KMS-11 (cell line): ENCODE results near the gene CCDC201.

Experiments used
- H2AFZ ChIP-seq: fragments of 200-600 bp; sonication (generic); 2 replicates; pipeline ENCODE4 v1.6.1; 2016; ENCODE audit warnings: antibody characterized with exemption, mixed run types, low read depth
- H3K27ac ChIP-seq: fragments of 200-600 bp; sonication (generic); 2 replicates; pipeline ENCODE4 v1.6.1; 2016; ENCODE audit warnings: mild to moderate bottlenecking, mixed run types
- H3K27me3 ChIP-seq: fragments of 200-600 bp; sonication (generic); 2 replicates; pipeline ENCODE4 v1.6.1; 2017; ENCODE audit warnings: mild to moderate bottlenecking, low read depth, mixed run types, moderate library complexity; ENCODE audit not compliant: insufficient read depth
- H3K36me3 ChIP-seq: fragments of 200-600 bp; sonication (generic); 2 replicates; pipeline ENCODE4 v1.6.1; 2017; ENCODE audit warnings: mild to moderate bottlenecking, mixed run types; ENCODE audit not compliant: insufficient read depth
- H3K4me1 ChIP-seq: fragments of 200-600 bp; sonication (generic); 2 replicates; pipeline ENCODE4 v1.6.1; 2016; ENCODE audit warnings: mild to moderate bottlenecking, low read depth, mixed run types; ENCODE audit not compliant: poor library complexity, severe bottlenecking
- H3K4me2 ChIP-seq: fragments of 200-600 bp; sonication (generic); 2 replicates; pipeline ENCODE4 v1.7.0; 2016; ENCODE audit warnings: mild to moderate bottlenecking, mixed run types
- H3K4me3 ChIP-seq: fragments of 200-600 bp; sonication (generic); IDR thresholded peaks from 2 replicates; pipeline ENCODE4 v1.6.1; 2017; ENCODE audit warnings: low read depth, low read length, mixed read lengths; ENCODE audit not compliant: insufficient read depth
- H3K79me2 ChIP-seq: fragments of 200-600 bp; sonication (generic); 2 replicates; pipeline ENCODE4 v1.6.1; 2016; ENCODE audit warnings: low read depth, mixed run types; ENCODE audit not compliant: insufficient read depth
- H3K9ac ChIP-seq: fragments of 200-600 bp; sonication (generic); 2 replicates; pipeline ENCODE4 v1.6.1; 2016; ENCODE audit warnings: mild to moderate bottlenecking, mixed run types
- H4K20me1 ChIP-seq: fragments of 200-600 bp; sonication (generic); 2 replicates; pipeline ENCODE4 v1.6.1; 2016; ENCODE audit warnings: mild to moderate bottlenecking, mixed run types; ENCODE audit not compliant: insufficient read depth
- CTCF ChIP-seq: fragments of 200-600 bp; sonication (generic); conservative IDR thresholded peaks from 2 replicates; pipeline ENCODE4 v1.6.1; 2017; ENCODE audit warnings: low read depth, mild to moderate bottlenecking, antibody characterized with exemption, low read length, moderate library complexity, mixed read lengths

The CCDC201 gene

GRCh38 chr7:45897042-45897690 is 24.3 kb upstream of the CCDC201 start:
- H2AFZ ChIP-seq = no peak overlapping the region
- H3K27ac ChIP-seq = no peak overlapping the region

GRCh38 chr7:45894665-45895062 is 21.8 kb upstream of the CCDC201 start:
- Histone ChIP-seq H3K79me2 (no peaks in the 10 kb centered on the region), H3K27me3 (no peaks in the 10 kb centered on the region), H3K9ac (no peak overlapping the region), H3K4me3 (no peak overlapping the region), H3K36me3 (no peaks in the 10 kb centered on the region), H2AFZ (no peak overlapping the region), H3K27ac (no peak overlapping the region), H3K4me1 (no peaks in the 10 kb centered on the region), H3K4me2 (no peak overlapping the region), H4K20me1 (no peaks in the 10 kb centered on the region)
- no peak for TF ChIP-seq CTCF

More at GRCh38 chr7:45897042-45897690, 24.3 kb upstream of the CCDC201 start:
- Histone ChIP-seq H3K36me3 (no peaks in the 10 kb centered on the region), H3K27me3 (no peaks in the 10 kb centered on the region), H3K4me1 (no peaks in the 10 kb centered on the region), H3K9ac (no peak overlapping the region), H3K79me2 (no peaks in the 10 kb centered on the region), H3K4me3 (no peak overlapping the region), H3K4me2 (no peak overlapping the region), H4K20me1 (no peaks in the 10 kb centered on the region)
- TF ChIP-seq CTCF = no peak

DNA sequence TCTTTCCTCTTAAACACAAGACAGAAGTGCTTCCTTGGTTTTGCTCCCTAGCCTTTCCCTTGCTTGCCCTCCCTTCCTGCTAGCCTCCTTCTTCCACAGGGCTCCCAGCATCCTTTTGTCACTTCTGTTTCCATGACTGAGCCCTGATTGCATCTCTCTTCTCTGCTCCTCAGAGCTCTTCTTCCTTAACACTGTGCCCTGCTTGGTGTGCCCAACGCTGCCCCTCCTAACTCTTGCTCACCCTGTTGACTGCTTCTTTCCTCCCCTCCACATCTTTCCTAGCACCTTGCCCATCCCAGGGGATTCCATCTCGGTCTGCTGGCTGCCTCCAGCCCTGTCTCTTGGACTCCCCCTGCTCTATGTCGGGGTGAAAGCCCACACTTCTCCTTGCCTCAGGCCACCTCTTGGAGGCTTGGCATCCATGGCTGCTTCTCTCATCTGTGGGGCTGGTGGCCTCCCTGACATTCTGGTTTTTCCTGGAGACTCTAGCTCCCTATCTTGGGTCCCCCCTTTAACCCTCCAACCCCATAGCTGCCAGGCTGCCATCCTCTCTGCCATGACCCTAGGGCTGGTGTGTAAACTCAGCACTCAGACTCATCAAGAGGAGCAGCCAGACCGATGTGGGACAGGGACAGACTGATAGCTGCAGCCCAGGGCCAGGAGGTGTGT is 21.2 kb upstream of the CCDC201 start:
- H3K27ac ChIP-seq = no peak overlapping the region
- H3K36me3 ChIP-seq = no peaks in the 10 kb centered on the region
- H3K9ac ChIP-seq = no peak overlapping the region
- no peak for TF ChIP-seq CTCF
- H3K27me3 ChIP-seq = no peaks in the 10 kb centered on the region
- H3K4me2 ChIP-seq = no peak overlapping the region
- no peaks in the 10 kb centered on the region for H4K20me1 ChIP-seq
- no peak overlapping the region for H3K4me3 ChIP-seq
- H3K4me1 ChIP-seq = no peaks in the 10 kb centered on the region
- no peak overlapping the region for H2AFZ ChIP-seq
- H3K79me2 ChIP-seq = no peaks in the 10 kb centered on the region

DNA sequence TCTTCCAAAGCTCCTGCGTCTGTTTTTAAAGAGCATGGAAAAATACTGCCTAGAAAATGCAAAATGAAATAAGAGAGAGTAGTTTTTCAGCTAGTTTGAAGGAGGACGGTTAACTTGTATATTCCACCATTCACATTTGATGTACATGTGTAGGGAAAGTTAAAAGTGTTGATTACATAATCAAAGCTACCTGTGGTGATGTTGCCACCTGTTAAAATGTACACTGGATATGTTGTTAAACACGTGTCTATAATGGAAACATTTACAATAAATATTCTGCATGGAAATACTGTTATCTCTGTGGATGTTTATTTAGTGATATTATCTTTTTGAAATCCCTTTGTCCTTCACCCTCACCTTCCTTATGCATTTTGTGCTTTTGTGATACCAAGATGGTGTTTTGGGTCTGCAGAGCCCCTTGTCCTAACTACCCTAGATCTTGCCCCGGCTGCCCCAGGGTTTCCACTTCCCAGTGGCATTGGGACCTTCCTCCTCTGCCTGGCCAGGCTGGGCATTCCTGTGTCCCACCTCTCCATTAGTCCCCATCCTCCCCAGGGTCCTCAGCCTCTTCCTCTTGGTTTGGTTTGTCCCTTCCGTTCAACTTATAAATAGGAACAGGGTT is 20.6 kb upstream of the CCDC201 start:
- Histone ChIP-seq H3K79me2 (no peaks in the 10 kb centered on the region), H3K9ac (no peak overlapping the region), H3K4me2 (no peak overlapping the region), H3K4me1 (no peaks in the 10 kb centered on the region), H3K36me3 (no peaks in the 10 kb centered on the region), H3K27ac (no peak overlapping the region), H2AFZ (no peak overlapping the region), H3K27me3 (no peaks in the 10 kb centered on the region), H3K4me3 (no peak overlapping the region), H4K20me1 (no peaks in the 10 kb centered on the region)
- TF ChIP-seq CTCF = no peak
